ENCODE data around the gene EXO1. TPM values are rescaled to one million over a fixed set of nuclear protein-coding genes. Genes with fewer than 3 reads are reported as not detected.
A peak's percentile ranks its signal among the peaks of the same experiment; 100 is the strongest.

Gene EXO1
- total and polyA plus RNA-seq, 2 experiments from 2014 or later = 3.4 to 3.5 TPM

DNA sequence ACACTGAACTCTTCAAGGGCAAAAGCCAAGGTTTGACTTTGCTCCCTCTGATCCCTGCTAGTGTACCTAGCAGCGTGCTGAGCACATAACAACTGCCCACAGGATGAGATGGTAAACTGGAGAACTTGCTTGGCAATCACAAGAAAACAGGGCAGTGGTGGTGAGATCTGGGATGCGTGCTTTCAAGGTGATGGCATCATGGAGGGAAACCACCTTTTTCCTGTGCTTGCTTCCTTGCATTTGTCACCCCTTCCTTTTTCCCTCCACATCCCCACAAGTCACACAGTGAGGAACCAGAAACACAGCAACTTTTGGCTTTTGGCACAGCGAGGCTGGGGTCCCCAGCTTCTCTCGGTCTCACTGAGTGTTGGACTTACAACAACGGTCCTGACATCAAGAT lies 78.1 kb downstream of the EXO1 start:
- Histone ChIP-seq H3K9me3 (ENCODE audit: low read depth) (no peaks in the 10 kb centered on the region), H3K27me3 (no peaks in the 10 kb centered on the region)

DNA sequence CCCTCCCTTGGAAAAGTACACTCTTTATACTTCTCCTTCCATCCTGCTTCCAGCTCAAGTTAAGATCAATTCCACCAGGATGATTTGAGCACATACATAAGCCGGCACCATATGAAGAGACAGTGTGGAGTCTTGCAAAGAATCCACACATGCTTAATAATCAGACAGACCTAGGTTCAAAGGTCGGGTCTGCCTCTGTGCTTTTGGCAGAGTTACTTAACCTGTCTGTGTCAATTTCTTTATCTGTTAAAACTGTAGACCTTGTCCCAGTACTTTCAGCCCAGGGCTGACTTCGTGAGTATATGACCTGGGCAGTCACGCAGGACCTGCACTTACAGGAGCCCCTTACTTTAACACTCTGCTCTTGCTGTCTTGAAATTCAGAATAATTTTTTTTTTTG lies 79.3 kb downstream of the EXO1 start:
- DNase-seq (ENCODE audit: low read depth in 1 of 2, low spot score in 1 of 2) = no peak
- H3K4me3 ChIP-seq = no peak overlapping the region
- no peaks in the 10 kb centered on the region for H3K27me3 ChIP-seq
- no peaks in the 10 kb centered on the region for H3K9me3 ChIP-seq (ENCODE audit: low read depth)
- H3K4me1 ChIP-seq (ENCODE audit: low read depth) = no peaks in the 10 kb centered on the region
- TF ChIP-seq, protein P1, sequence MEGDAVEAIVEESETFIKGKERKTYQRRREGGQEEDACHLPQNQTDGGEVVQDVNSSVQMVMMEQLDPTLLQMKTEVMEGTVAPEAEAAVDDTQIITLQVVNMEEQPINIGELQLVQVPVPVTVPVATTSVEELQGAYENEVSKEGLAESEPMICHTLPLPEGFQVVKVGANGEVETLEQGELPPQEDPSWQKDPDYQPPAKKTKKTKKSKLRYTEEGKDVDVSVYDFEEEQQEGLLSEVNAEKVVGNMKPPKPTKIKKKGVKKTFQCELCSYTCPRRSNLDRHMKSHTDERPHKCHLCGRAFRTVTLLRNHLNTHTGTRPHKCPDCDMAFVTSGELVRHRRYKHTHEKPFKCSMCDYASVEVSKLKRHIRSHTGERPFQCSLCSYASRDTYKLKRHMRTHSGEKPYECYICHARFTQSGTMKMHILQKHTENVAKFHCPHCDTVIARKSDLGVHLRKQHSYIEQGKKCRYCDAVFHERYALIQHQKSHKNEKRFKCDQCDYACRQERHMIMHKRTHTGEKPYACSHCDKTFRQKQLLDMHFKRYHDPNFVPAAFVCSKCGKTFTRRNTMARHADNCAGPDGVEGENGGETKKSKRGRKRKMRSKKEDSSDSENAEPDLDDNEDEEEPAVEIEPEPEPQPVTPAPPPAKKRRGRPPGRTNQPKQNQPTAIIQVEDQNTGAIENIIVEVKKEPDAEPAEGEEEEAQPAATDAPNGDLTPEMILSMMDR (IDR thresholded peaks at IDR 0.05; ENCODE audit: low read depth, low read length) = no peak
- no peaks in the 10 kb centered on the region for H3K36me3 ChIP-seq
- H3K27ac ChIP-seq = no peak overlapping the region

More for the DNA sequence above, 78.1 kb downstream of the EXO1 start:
- Histone ChIP-seq H3K4me1 (ENCODE audit: low read depth) (no peaks in the 10 kb centered on the region), H3K36me3 (no peaks in the 10 kb centered on the region), H3K27ac (no peak overlapping the region), H3K4me3 (no peak overlapping the region)
- TF ChIP-seq, protein P1 (IDR thresholded peaks at IDR 0.05; ENCODE audit: low read depth, low read length) = no peak
- no peak for DNase-seq (ENCODE audit: low read depth in 1 of 2, low spot score in 1 of 2)

DNA sequence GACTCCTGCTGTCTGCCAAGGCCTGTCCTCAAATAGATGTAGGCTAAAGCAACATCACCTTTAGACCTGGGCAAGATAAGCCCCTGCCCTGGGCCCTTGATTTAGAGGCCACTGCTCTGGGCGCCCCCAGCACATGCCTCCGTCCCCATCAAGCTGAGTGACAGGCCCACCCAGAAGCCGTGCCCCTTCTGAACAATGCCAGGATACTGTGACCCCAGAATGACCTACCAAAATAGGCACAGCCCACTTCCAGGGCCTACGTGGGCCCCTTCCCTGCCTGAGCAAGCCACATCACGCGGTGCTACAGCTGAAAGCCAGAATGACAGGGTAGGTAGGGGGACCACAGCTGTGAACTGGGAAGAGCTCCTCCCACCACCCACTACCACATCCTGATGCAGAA lies 84.8 kb downstream of the EXO1 start:
- no peak overlapping the region for H3K27ac ChIP-seq
- no peaks in the 10 kb centered on the region for H3K9me3 ChIP-seq (ENCODE audit: low read depth)
- H3K36me3 ChIP-seq = no peaks in the 10 kb centered on the region
- H3K4me1 ChIP-seq (ENCODE audit: low read depth) = peaks cover 5% of the 10 kb centered on the region
- H3K4me3 ChIP-seq = no peak overlapping the region
- DNase-seq (ENCODE audit: low read depth in 1 of 2, low spot score in 1 of 2) = peak in 1 of 2 donors; percentile 5
- no peaks in the 10 kb centered on the region for H3K27me3 ChIP-seq
- TF ChIP-seq, protein P1 (IDR thresholded peaks at IDR 0.05; ENCODE audit: low read depth, low read length) = no peak

DNA sequence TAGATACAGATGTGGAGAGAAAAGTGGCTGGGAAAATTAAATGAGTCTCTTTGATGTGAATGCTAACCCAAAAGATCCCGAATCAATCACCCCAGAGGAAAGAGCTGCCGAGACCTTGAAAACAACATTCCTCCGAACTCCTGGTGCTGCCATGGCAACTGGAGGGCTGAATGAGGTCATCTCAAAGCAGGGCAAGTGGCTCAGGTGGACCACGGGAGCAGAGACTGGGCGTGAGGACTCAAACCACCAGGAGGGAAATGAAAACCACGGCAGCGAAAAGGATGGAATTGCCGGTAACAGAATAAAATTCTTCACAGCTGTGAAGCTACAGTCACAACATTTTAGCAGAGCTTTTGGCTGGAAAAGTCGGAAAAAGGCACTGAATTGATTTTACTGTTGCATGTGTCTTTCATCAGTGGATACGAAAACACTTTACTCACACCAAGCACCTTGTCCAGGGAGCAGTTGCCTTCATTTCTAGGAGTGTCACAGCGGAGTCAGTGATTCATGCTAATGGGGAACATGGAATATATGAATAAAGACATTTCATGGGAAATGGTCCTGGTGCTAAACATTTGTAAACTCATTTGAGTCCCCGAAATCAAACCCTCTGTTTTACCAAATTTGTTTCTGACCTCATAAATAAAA lies 86.3 kb downstream of the EXO1 start:
- H3K27me3 ChIP-seq = no peaks in the 10 kb centered on the region

DNA sequence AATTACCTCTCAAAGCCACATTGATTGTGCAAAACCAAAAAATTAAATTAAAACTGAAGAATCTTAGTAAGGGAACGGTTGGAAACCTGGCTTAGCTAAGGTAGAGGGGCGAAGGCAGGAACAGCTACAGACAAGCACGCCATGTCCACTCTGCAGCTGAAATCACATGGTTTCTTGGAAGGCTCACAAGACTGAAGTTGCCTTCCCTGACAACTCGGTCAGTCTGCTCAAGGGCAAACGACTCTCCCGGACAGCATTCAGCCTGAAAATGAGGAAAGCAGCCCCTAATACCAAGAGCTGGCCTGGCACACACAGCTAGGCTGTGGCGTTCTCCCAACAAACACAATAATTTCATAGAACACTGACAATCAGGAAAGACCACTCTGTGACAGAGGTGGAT lies 86.9 kb downstream of the EXO1 start:
- H3K9me3 ChIP-seq (ENCODE audit: low read depth) = no peaks in the 10 kb centered on the region
- no peak for DNase-seq (ENCODE audit: low read depth in 1 of 2, low spot score in 1 of 2)
- TF ChIP-seq, protein P1 (IDR thresholded peaks at IDR 0.05; ENCODE audit: low read depth, low read length) = no peak
- H3K27ac ChIP-seq = no peak overlapping the region
- no peak overlapping the region for H3K4me3 ChIP-seq
- H3K36me3 ChIP-seq = no peaks in the 10 kb centered on the region
- no peaks in the 10 kb centered on the region for H3K27me3 ChIP-seq
- peaks cover 5% of the 10 kb centered on the region for H3K4me1 ChIP-seq (ENCODE audit: low read depth)

More for the DNA sequence above, 86.3 kb downstream of the EXO1 start:
- peak; percentile 1 to 2 for DNase-seq (ENCODE audit: low read depth in 1 of 2, low spot score in 1 of 2)
- H3K36me3 ChIP-seq = no peaks in the 10 kb centered on the region
- TF ChIP-seq, protein P1 (IDR thresholded peaks at IDR 0.05; ENCODE audit: low read depth, low read length) = no peak
- H3K4me3 ChIP-seq = no peak overlapping the region
- H3K9me3 ChIP-seq (ENCODE audit: low read depth) = no peaks in the 10 kb centered on the region
- H3K4me1 ChIP-seq (ENCODE audit: low read depth) = peaks cover 5% of the 10 kb centered on the region
- H3K27ac ChIP-seq = no peak overlapping the region

Other genes with a start within 250 kb of the EXO1 start
- 5.6 and 8.8 TPM in 2 replicates for gene CHML, start 207.8 kb upstream of the EXO1 start, total RNA-seq
- 3.3 and 6.6 TPM in 2 replicates for gene CHML, start 207.8 kb upstream of the EXO1 start, polyA plus RNA-seq
- 17.5 and 23.5 TPM in 2 replicates for gene OPN3, start 207.8 kb upstream of the EXO1 start, total RNA-seq
- 19.7 and 47.1 TPM in 2 replicates for gene OPN3, start 207.8 kb upstream of the EXO1 start, polyA plus RNA-seq
- gene WDR64, start 195.9 kb upstream of the EXO1 start, total RNA-seq = 0.25 TPM in 1 of 2 replicates, not detected in the other
- gene WDR64, start 195.9 kb upstream of the EXO1 start, polyA plus RNA-seq = not detected in 2 replicates
- not detected in 2 replicates for gene BECN2, start 109.6 kb downstream of the EXO1 start, total RNA-seq
- gene BECN2, start 109.6 kb downstream of the EXO1 start, polyA plus RNA-seq = not detected in 2 replicates
- gene MAP1LC3C, start 150.9 kb downstream of the EXO1 start, total RNA-seq = 0.11 and 0.18 TPM in 2 replicates
- gene MAP1LC3C, start 150.9 kb downstream of the EXO1 start, polyA plus RNA-seq = not detected in 2 replicates